Measurements from ENCODE around the gene WWC1. TPM values are rescaled to one million over a fixed set of nuclear protein-coding genes. Genes with fewer than 3 reads are reported as not detected.

WWC1 gene
- total and polyA plus RNA-seq, 12 donors: 0.79 to 7.8 (median 1.2) TPM

DNA sequence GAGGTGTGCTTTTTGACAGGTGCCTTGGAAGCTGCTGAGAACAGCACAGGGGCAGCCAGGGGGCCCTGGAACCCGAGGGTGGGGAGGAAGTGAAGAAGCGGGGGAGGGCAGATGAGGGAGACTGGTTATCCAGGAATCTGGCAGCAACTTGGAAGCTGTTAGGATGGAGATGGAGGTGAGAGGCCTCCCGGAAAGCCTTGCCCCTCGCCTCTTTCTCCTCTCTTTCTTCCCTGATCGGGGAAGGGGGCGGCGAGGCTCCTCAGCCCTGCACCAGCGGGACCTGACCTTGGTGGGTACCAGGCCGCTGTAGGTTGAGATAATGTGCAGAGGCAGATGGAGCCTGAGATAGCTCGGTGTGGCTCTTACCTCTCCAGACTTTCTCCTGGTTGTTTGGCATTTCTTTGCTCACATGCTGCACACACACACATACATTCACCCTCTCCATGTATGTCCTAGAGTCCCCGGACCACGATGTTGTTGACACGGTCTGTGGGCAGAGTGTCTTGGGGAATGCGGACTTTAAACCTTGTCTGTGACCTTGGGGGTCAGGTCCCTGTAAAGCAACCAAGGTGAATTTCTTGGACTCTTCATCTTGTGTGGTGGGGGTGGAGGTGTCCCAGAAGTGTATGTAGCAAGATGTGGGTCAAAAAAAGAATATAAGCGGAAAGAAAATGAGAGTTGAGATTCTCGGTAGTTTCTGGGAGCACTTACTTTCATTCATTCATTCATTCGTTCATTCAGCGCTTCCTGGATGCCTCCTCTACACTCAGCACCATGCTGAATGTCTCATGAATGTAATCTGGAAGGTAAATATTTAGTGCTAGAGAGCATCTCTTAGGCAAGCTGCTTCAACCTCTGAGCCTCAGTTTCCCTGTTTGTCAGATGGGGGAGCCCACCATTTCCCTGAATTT lies 1.6 kb downstream of the WWC1 start:
- ATAC-seq: no peak
- Histone ChIP-seq H3K27ac (no peak overlapping the region), H3K9me3 (no peaks in the 10 kb centered on the region), H3K36me3 (no peaks in the 10 kb centered on the region), H3K27me3 (peaks cover 0 to 54% (median 46%) of the 10 kb centered on the region in 7 donors), H3K4me1 (peaks cover 0 to 11% (median 6%) of the 10 kb centered on the region in 9 donors), H3K4me3 (peak overlapping the region in 1 of 10 donors; percentile 25)
- no peak for DNase-seq
- 70 to 71% methylated on average over 18 of the region's 18 CpGs for WGBS, 2 donors
- intact Hi-C loops (cut with DNase I): no loop called here
- TF ChIP-seq, protein P1, sequence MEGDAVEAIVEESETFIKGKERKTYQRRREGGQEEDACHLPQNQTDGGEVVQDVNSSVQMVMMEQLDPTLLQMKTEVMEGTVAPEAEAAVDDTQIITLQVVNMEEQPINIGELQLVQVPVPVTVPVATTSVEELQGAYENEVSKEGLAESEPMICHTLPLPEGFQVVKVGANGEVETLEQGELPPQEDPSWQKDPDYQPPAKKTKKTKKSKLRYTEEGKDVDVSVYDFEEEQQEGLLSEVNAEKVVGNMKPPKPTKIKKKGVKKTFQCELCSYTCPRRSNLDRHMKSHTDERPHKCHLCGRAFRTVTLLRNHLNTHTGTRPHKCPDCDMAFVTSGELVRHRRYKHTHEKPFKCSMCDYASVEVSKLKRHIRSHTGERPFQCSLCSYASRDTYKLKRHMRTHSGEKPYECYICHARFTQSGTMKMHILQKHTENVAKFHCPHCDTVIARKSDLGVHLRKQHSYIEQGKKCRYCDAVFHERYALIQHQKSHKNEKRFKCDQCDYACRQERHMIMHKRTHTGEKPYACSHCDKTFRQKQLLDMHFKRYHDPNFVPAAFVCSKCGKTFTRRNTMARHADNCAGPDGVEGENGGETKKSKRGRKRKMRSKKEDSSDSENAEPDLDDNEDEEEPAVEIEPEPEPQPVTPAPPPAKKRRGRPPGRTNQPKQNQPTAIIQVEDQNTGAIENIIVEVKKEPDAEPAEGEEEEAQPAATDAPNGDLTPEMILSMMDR (IDR thresholded peaks at IDR 0.05): no peak

DNA sequence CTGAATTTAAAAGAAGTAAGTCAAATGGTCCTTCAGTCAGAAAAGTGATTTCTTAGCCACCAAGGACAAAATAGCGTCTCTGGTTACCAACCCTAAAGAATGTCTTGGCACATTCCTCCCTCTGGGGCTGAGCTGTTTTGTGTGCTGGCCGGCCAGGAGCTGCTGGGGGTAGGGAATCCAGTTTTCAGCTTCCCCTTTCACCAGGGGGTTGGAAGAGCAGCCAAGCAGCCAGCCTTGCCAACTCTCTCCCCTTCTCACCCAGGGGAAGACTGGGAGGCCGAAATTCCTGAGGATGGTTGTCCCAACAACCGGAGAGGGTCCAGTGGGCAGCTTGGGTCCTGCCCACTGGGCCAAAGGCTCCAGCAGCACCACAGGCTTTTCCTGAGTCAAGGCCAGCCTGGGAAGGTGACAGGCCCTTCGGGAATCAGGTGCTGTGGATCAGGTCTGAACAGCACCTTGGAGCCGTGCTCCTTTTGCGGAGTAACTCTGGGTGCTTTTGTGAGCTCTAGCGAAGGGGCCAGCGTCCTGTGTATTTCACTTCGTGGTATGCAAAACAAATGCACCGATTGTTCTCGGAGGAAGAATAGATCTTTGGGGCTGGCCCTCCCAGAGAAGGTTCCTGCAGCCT lies 4.2 kb downstream of the WWC1 start:
- Histone ChIP-seq H3K27me3 (peaks cover 0 to 59% (median 38%) of the 10 kb centered on the region in 7 donors), H3K4me1 (peaks cover 0 to 11% (median 6%) of the 10 kb centered on the region in 9 donors), H3K9me3 (no peaks in the 10 kb centered on the region), H3K4me3 (no peak overlapping the region), H3K27ac (no peak overlapping the region), H3K36me3 (no peaks in the 10 kb centered on the region)
- TF ChIP-seq, protein P1 (IDR thresholded peaks at IDR 0.05): peak in 2 of 9 donors; percentile 10 to 15
- no peak for DNase-seq
- intact Hi-C loops (cut with DNase I): no loop called here
- ATAC-seq: peak in 3 of 8 donors; percentile 54 to 60 (median 55)
- 58 to 65% methylated on average over 12 of the region's 12 CpGs for WGBS, 2 donors

DNA sequence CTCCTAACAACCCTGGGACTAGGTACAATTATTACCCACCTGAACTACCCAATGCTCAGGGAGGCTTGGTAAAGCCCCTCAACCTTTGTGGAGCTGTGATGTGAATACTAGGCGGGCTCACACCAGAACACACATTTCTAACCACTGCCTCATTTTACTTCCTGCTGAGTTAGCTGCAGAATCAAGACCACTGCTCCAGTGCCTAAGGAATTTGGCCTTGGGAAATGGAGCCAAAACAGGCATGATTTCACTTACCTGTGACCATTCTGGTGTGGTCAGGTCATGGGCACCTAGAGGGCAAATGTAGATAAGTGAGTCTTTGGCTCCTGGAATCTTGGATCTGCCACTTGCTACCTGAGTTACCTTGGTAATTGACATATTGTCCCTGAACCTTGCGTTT lies 5.2 kb downstream of the WWC1 start:
- intact Hi-C loops (cut with DNase I): no loop called here
- Histone ChIP-seq H3K4me3 (no peak overlapping the region), H3K27me3 (peaks cover 0 to 56% (median 30%) of the 10 kb centered on the region in 7 donors), H3K36me3 (no peaks in the 10 kb centered on the region), H3K27ac (no peak overlapping the region), H3K4me1 (peaks cover 0 to 7% (median 4%) of the 10 kb centered on the region in 9 donors), H3K9me3 (no peaks in the 10 kb centered on the region)
- no peak for DNase-seq
- no peak for ATAC-seq
- TF ChIP-seq, protein P1 (IDR thresholded peaks at IDR 0.05): no peak
- WGBS, 2 donors: 91 to 92% methylated on average over 2 of the region's 2 CpGs

DNA sequence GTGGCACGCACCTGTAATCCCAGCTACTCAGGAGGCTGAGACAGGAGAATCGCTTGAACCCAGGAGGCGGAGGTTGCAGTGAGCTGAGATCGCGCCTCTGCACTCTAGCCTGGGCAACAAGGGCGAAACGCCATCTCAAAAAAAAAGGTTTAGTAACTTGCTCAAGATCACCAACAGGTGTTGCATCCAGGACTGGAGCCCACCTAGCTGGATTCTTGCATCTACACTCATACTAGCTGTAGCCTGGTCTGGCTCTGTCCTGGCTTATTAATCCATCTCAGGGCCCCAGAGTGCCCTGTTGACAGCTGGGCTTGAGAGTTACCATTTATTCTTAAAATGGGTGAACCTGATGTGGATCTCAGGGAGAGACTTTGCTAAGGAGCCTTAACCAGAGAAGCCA lies 7.5 kb downstream of the WWC1 start:
- Histone ChIP-seq H3K36me3 (no peaks in the 10 kb centered on the region), H3K9me3 (no peaks in the 10 kb centered on the region), H3K4me1 (no peaks in the 10 kb centered on the region), H3K27ac (no peak overlapping the region), H3K27me3 (peaks cover 0 to 34% (median 8%) of the 10 kb centered on the region in 7 donors), H3K4me3 (no peak overlapping the region)
- TF ChIP-seq, protein P1 (IDR thresholded peaks at IDR 0.05): no peak
- DNase-seq (no peak), ATAC-seq (no peak)
- intact Hi-C loops (cut with DNase I): no loop called here
- 95% methylated on average over 7 of the region's 7 CpGs for WGBS, 2 donors

All from heart right ventricle (tissue), 16 donors.